ENCODE results near the gene MKRN2. TPM values are rescaled to one million over a fixed set of nuclear protein-coding genes. Genes with fewer than 3 reads are reported as not detected.

The MKRN2 gene
- total and polyA plus RNA-seq, 8 donors, result 13.3 to 39.1 (median 17.9) TPM

DNA sequence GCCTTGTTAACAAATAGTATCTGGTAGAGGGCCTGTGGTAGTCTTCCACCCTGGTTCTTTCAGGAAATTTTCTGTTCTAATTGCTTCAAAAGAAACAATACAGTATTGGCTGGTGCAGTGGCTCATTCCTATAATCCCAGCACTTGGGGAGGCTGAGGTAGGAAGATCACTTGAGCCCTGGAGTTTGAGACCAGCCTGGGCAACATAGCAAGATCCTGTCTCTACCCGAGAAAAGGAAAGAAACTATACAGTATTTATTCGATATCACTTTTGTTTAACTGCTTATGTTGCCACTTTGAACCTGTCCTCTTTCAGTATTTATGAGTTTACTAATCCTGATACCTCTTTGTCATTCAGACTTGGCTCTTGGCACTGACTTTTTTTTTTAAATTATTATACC lies 4.5 kb downstream of the MKRN2 start:
- peaks cover 0 to under 1% (median 0%) of the 10 kb centered on the region in 4 donors for H3K36me3 ChIP-seq
- peaks cover 0 to 6% (median 3%) of the 10 kb centered on the region in 4 donors for H3K9me3 ChIP-seq
- no peak overlapping the region for H3K27ac ChIP-seq
- no peak overlapping the region for H3K4me3 ChIP-seq
- peaks cover 35 to 60% (median 45%) of the 10 kb centered on the region in 4 donors for H3K4me1 ChIP-seq
- H3K27me3 ChIP-seq, result no peaks in the 10 kb centered on the region
- DNase-seq, result no peak
- TF ChIP-seq POLR2A (IDR thresholded peaks at IDR 0.05) (no peak), EP300 (IDR thresholded peaks at IDR 0.05) (no peak), POLR2AphosphoS5 (IDR thresholded peaks at IDR 0.05) (no peak)
- TF ChIP-seq, protein P1, sequence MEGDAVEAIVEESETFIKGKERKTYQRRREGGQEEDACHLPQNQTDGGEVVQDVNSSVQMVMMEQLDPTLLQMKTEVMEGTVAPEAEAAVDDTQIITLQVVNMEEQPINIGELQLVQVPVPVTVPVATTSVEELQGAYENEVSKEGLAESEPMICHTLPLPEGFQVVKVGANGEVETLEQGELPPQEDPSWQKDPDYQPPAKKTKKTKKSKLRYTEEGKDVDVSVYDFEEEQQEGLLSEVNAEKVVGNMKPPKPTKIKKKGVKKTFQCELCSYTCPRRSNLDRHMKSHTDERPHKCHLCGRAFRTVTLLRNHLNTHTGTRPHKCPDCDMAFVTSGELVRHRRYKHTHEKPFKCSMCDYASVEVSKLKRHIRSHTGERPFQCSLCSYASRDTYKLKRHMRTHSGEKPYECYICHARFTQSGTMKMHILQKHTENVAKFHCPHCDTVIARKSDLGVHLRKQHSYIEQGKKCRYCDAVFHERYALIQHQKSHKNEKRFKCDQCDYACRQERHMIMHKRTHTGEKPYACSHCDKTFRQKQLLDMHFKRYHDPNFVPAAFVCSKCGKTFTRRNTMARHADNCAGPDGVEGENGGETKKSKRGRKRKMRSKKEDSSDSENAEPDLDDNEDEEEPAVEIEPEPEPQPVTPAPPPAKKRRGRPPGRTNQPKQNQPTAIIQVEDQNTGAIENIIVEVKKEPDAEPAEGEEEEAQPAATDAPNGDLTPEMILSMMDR (IDR thresholded peaks at IDR 0.05), result no peak
- intact Hi-C loops (cut with DNase I; ENCODE audit: low total_unique reads), result no loop called here
- WGBS, 5 donors, result 62 to 79% (median 70%) methylated on average over 2 of the region's 2 CpGs

DNA sequence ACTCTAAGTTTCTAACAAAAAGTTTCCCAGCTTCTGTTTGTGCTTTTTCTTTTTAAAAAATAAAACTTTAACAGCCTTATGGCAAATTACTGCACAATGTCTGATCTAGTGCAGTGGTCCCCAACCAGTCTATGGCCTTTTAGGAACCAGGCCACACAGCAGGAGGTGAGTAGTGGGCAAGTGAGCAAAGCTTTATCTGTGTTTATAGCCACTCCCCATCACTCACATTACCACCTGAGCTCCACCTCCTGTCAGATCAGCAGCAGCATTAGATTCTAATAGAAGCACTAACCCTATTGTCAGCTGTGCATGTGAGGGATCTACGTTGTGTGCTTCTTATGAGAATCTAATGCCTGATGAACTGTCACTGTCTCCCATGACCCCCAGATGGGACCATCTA lies 5.6 kb downstream of the MKRN2 start:
- no peak overlapping the region for H3K27ac ChIP-seq
- H3K27me3 ChIP-seq, result no peaks in the 10 kb centered on the region
- TF ChIP-seq POLR2A (IDR thresholded peaks at IDR 0.05), result no peak
- no peak for TF ChIP-seq POLR2AphosphoS5 (IDR thresholded peaks at IDR 0.05)
- TF ChIP-seq, protein P1 (IDR thresholded peaks at IDR 0.05), result no peak
- TF ChIP-seq EP300 (IDR thresholded peaks at IDR 0.05), result no peak
- no peak overlapping the region for H3K4me3 ChIP-seq
- H3K36me3 ChIP-seq, result peaks cover 0 to 4% (median 0%) of the 10 kb centered on the region in 4 donors
- no peak for DNase-seq
- H3K9me3 ChIP-seq, result peaks cover 0 to 12% (median 5%) of the 10 kb centered on the region in 4 donors
- 36 to 66% (median 64%) methylated on average over 1 of the region's 1 CpG for WGBS, 5 donors
- H3K4me1 ChIP-seq, result peaks cover 35 to 60% (median 47%) of the 10 kb centered on the region in 4 donors
- intact Hi-C loops (cut with DNase I; ENCODE audit: low total_unique reads), result no loop called here

DNA sequence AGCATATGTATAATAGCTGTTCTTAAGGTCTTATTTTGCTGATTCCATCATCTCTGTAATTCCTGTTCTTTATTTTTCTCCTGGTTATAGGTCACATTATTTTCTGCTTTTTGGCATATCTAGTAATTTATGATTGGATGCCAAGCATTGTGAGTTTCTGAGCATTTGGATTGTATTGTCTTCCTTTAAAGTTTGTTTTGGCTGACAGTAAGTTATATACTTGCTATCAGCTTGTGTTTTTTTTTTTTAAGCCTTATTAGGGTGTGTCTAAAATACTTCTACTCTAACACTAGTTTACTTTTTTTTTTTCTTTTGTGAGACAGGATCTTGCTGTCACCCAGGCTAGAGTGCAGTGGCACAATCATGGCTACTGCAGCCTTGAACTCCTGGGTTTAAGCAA lies 10.1 kb downstream of the MKRN2 start:
- no peak overlapping the region for H3K27ac ChIP-seq

DNA sequence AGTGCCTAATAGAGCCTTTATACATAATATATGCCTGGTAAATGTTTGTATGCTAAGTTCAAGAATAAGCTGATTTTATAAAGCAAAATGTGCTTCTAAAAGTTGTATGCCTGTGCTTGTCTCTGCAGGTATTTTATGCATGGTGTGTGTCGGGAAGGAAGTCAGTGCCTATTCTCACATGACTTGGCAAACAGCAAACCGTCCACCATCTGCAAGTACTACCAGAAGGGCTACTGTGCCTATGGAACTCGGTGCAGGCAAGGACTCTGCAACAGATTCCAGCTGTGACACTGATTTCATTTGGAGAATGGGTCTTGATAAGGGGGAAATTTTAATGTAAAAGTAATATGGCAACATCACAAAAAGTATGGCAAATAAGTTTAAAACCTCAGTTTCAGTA lies 11.9 kb downstream of the MKRN2 start:
- DNase-seq, result no peak
- TF ChIP-seq EP300 (IDR thresholded peaks at IDR 0.05), result no peak
- no peak for TF ChIP-seq POLR2AphosphoS5 (IDR thresholded peaks at IDR 0.05)
- no peak for TF ChIP-seq POLR2A (IDR thresholded peaks at IDR 0.05)
- TF ChIP-seq, protein P1 (IDR thresholded peaks at IDR 0.05), result no peak
- 73 to 87% (median 78%) methylated on average over 3 of the region's 3 CpGs for WGBS, 5 donors
- intact Hi-C loops (cut with DNase I; ENCODE audit: low total_unique reads), result no loop called here
- Histone ChIP-seq H3K9me3 (peaks cover 0 to 12% (median 5%) of the 10 kb centered on the region in 4 donors), H3K27ac (no peak overlapping the region), H3K4me3 (no peak overlapping the region), H3K36me3 (peaks cover 42 to 56% (median 53%) of the 10 kb centered on the region in 4 donors), H3K27me3 (no peaks in the 10 kb centered on the region), H3K4me1 (peaks cover 0 to 17% (median 5%) of the 10 kb centered on the region in 4 donors)

More for the DNA sequence above, 10.1 kb downstream of the MKRN2 start:
- Histone ChIP-seq H3K4me1 (peaks cover 0 to 28% (median 16%) of the 10 kb centered on the region in 4 donors), H3K27me3 (no peaks in the 10 kb centered on the region), H3K36me3 (peaks cover 24 to 38% (median 35%) of the 10 kb centered on the region in 4 donors), H3K4me3 (no peak overlapping the region), H3K9me3 (peaks cover 0 to 12% (median 5%) of the 10 kb centered on the region in 4 donors)
- no peak for DNase-seq
- intact Hi-C loops (cut with DNase I; ENCODE audit: low total_unique reads), result no loop called here
- no peak for TF ChIP-seq POLR2AphosphoS5 (IDR thresholded peaks at IDR 0.05)
- no peak for TF ChIP-seq EP300 (IDR thresholded peaks at IDR 0.05)
- no peak for TF ChIP-seq POLR2A (IDR thresholded peaks at IDR 0.05)
- TF ChIP-seq, protein P1 (IDR thresholded peaks at IDR 0.05), result no peak
